ENCODE results near the gene WDCP. TPM values are rescaled to one million over a fixed set of nuclear protein-coding genes. Genes with fewer than 3 reads are reported as not detected.

The WDCP gene
- total RNA-seq, 1 donor from 2014 or later: 12.5 TPM

GRCh38 chr2:24055750-24056149 lies 8.6 kb upstream of the WDCP start:
- Mint-ChIP-seq H3K27ac (ENCODE audit: unreplicated experiment) (no peak overlapping the region), H3K36me3 (ENCODE audit: low read depth) (peaks cover 3% of the 10 kb centered on the region), H3K27me3 (ENCODE audit: low read depth) (no peaks in the 10 kb centered on the region), H3K4me3 (ENCODE audit: unreplicated experiment) (no peak overlapping the region), H3K9me3 (ENCODE audit: low read depth) (peaks cover 2% of the 10 kb centered on the region), H3K4me1 (ENCODE audit: low read depth) (no peaks in the 10 kb centered on the region)
- no peak for DNase-seq (ENCODE audit: low spot score)
- TF ChIP-seq CTCF (IDR thresholded peaks at IDR 0.05): no peak

GRCh38 chr2:24054366-24055010 lies 7.3 kb upstream of the WDCP start:
- peaks cover 3% of the 10 kb centered on the region for H3K36me3 Mint-ChIP-seq (ENCODE audit: low read depth)
- DNase-seq (ENCODE audit: low spot score): no peak
- H3K9me3 Mint-ChIP-seq (ENCODE audit: low read depth): peaks cover 2% of the 10 kb centered on the region
- TF ChIP-seq CTCF (IDR thresholded peaks at IDR 0.05): no peak
- H3K4me3 Mint-ChIP-seq (ENCODE audit: unreplicated experiment): no peak overlapping the region
- H3K27ac Mint-ChIP-seq (ENCODE audit: unreplicated experiment): no peak overlapping the region
- no peaks in the 10 kb centered on the region for H3K4me1 Mint-ChIP-seq (ENCODE audit: low read depth)
- no peaks in the 10 kb centered on the region for H3K27me3 Mint-ChIP-seq (ENCODE audit: low read depth)

GRCh38 chr2:24052951-24053350 lies 5.8 kb upstream of the WDCP start:
- H3K27ac Mint-ChIP-seq (ENCODE audit: unreplicated experiment): no peak overlapping the region
- H3K9me3 Mint-ChIP-seq (ENCODE audit: low read depth): peaks cover 2% of the 10 kb centered on the region
- H3K36me3 Mint-ChIP-seq (ENCODE audit: low read depth): peaks cover 3% of the 10 kb centered on the region
- no peak for DNase-seq (ENCODE audit: low spot score)
- H3K4me3 Mint-ChIP-seq (ENCODE audit: unreplicated experiment): no peak overlapping the region
- no peaks in the 10 kb centered on the region for H3K27me3 Mint-ChIP-seq (ENCODE audit: low read depth)
- H3K4me1 Mint-ChIP-seq (ENCODE audit: low read depth): peaks cover 3% of the 10 kb centered on the region
- TF ChIP-seq CTCF (IDR thresholded peaks at IDR 0.05): no peak

GRCh38 chr2:24051833-24052232 lies 4.6 kb upstream of the WDCP start:
- Mint-ChIP-seq H3K36me3 (ENCODE audit: low read depth) (peaks cover 3% of the 10 kb centered on the region), H3K27me3 (ENCODE audit: low read depth) (no peaks in the 10 kb centered on the region), H3K27ac (ENCODE audit: unreplicated experiment) (no peak overlapping the region), H3K4me3 (ENCODE audit: unreplicated experiment) (no peak overlapping the region), H3K4me1 (ENCODE audit: low read depth) (peaks cover 9% of the 10 kb centered on the region), H3K9me3 (ENCODE audit: low read depth) (peaks cover 2% of the 10 kb centered on the region)
- no peak for TF ChIP-seq CTCF (IDR thresholded peaks at IDR 0.05)
- DNase-seq (ENCODE audit: low spot score): no peak

- H3K4me1 Mint-ChIP-seq (ENCODE audit: low read depth): peaks cover 17% of the 10 kb centered on the region
- peaks cover 3% of the 10 kb centered on the region for H3K36me3 Mint-ChIP-seq (ENCODE audit: low read depth)
- no peak overlapping the region for H3K4me3 Mint-ChIP-seq (ENCODE audit: unreplicated experiment)
- no peaks in the 10 kb centered on the region for H3K27me3 Mint-ChIP-seq (ENCODE audit: low read depth)
- no peak overlapping the region for H3K27ac Mint-ChIP-seq (ENCODE audit: unreplicated experiment)
- no peak for TF ChIP-seq CTCF (IDR thresholded peaks at IDR 0.05)
- no peak for DNase-seq (ENCODE audit: low spot score)
- no peaks in the 10 kb centered on the region for H3K9me3 Mint-ChIP-seq (ENCODE audit: low read depth)
Measured at GRCh38 chr2:24050041-24050979, 3.1 kb upstream of the WDCP start.

Data from chondrocyte (in vitro differentiated cells).